B cell (primary cell): ENCODE results near the gene CDYL. TPM values are rescaled to one million over a fixed set of nuclear protein-coding genes. Genes with fewer than 3 reads are reported as not detected.

Source experiments
- ATAC-seq: fragments of 200-7000 bp; cut with Tn5 transposase; one replicate; pipeline ENCODE4 v1.10.0; 2021; ENCODE audit warnings: low read depth, mild to moderate bottlenecking, moderate number of reproducible peaks, moderate library complexity
- CTCF ChIA-PET: fragments of 350-600 bp; sonication (Branson Sonifier 250); formaldehyde crosslinking; loops from one replicate; lab custom pipeline; 2021; ENCODE audit warnings: antibody characterized with exemption, inconsistent platforms; lab: Charles Lee
- POLR2A ChIA-PET: fragments of 350-600 bp; sonication (Branson Sonifier 250); formaldehyde crosslinking; loops from one replicate; lab custom pipeline; 2021; ENCODE audit warnings: antibody characterized with exemption; lab: Charles Lee
- DNase-seq: peaks from one replicate; pipeline ENCODE4 v3.0.0; 2013
- H2AFZ ChIP-seq: 2 replicates; pipeline ENCODE4 v1.6.1; 2012; ENCODE audit warnings: mild to moderate bottlenecking, low read depth, low read length; ENCODE audit not compliant: insufficient read depth, poor library complexity, severe bottlenecking
- H3K27ac ChIP-seq, 2 donors: 1 replicate in 1 of 2; 2 replicates in 1 of 2; pipeline ENCODE4 v1.5.1; 2012 to 2013; ENCODE audit warnings: low read length in 2 of 2, mild to moderate bottlenecking in 2 of 2, moderate library complexity in 1 of 2
- H3K27me3 ChIP-seq, 4 experiments: fragments of 200-600 bp in 1 of 4; sonication (generic) in 1 of 4; replicated peaks in 1 of 4; 1 replicate in 2 of 4; 2 replicates in 2 of 4; pipeline versions ENCODE4 v1.6.1 to v1.7.0; 2013 to 2016; ENCODE audit warnings: low read length in 3 of 4, mild to moderate bottlenecking in 2 of 4, mixed read lengths in 1 of 4, moderate library complexity in 1 of 4; ENCODE audit not compliant: insufficient read depth in 4 of 4, control insufficient read depth in 3 of 4; ENCODE audit errors: control extremely low read depth in 1 of 4
- H3K36me3 ChIP-seq, 2 experiments: replicated peaks in 1 of 2; 1 replicate in 1 of 2; 2 replicates in 1 of 2; pipeline versions ENCODE4 v1.6.1 to v1.7.1; 2013; ENCODE audit warnings: low read length in 1 of 2; ENCODE audit not compliant: insufficient read depth in 2 of 2, control insufficient read depth in 1 of 2; ENCODE audit errors: control extremely low read depth in 1 of 2, extremely low read depth in 1 of 2
- H3K4me1 ChIP-seq, 2 donors: fragments of 200-600 bp in 1 of 2; sonication (generic) in 1 of 2; 1 replicate in 1 of 2; 2 replicates in 1 of 2; pipeline versions ENCODE4 v1.5.1 to v1.6.1; 2013 to 2017; ENCODE audit warnings: low read length in 2 of 2; ENCODE audit not compliant: control insufficient read depth in 2 of 2, insufficient read depth in 2 of 2
- H3K4me2 ChIP-seq: replicated peaks from 2 replicates; pipeline ENCODE3; 2012; ENCODE audit warnings: mild to moderate bottlenecking, low read depth, low read length; ENCODE audit not compliant: poor library complexity, severe bottlenecking
- H3K4me3 ChIP-seq, 5 experiments: fragments of 200-600 bp in 1 of 5; sonication (generic) in 1 of 5; 1 replicate in 3 of 5; 2 replicates in 2 of 5; pipeline versions ENCODE4 v1.5.1 to v1.7.0; 2011 to 2016; ENCODE audit warnings: low read length in 4 of 5, mild to moderate bottlenecking in 4 of 5, low read depth in 2 of 5, control low read depth in 1 of 5, moderate library complexity in 1 of 5; ENCODE audit not compliant: insufficient read depth in 1 of 5; ENCODE audit errors: control extremely low read depth in 1 of 5, extremely low read depth in 1 of 5
- H3K79me2 ChIP-seq: fragments of 200-600 bp; sonication (generic); one replicate; pipeline ENCODE4 v1.6.0; 2016; ENCODE audit warnings: low read length; ENCODE audit not compliant: control insufficient read depth, insufficient read depth
- H3K9ac ChIP-seq: fragments of 200-600 bp; sonication (generic); 2 replicates; pipeline ENCODE4 v1.6.1; 2017; ENCODE audit warnings: mild to moderate bottlenecking, low read length, moderate library complexity
- H3K9me3 ChIP-seq, 3 donors: one replicate each; pipeline versions ENCODE4 v1.6.1 to v1.7.1; 2013; ENCODE audit warnings: low read length in 2 of 3; ENCODE audit not compliant: control insufficient read depth in 2 of 3, insufficient read depth in 1 of 3; ENCODE audit errors: control extremely low read depth in 1 of 3
- H4K20me1 ChIP-seq: 2 replicates; pipeline ENCODE4 v1.6.0; 2012; ENCODE audit warnings: mild to moderate bottlenecking, low read length; ENCODE audit not compliant: insufficient read depth, control insufficient read depth, poor library complexity, severe bottlenecking
- H3K27ac Mint-ChIP-seq: one replicate; pipeline ENCODE4 v1.8.0; 2021; ENCODE audit warnings: mixed read lengths
- H3K27me3 Mint-ChIP-seq: one replicate; pipeline ENCODE4 v1.8.0; 2021; ENCODE audit warnings: mixed read lengths
- H3K4me1 Mint-ChIP-seq: one replicate; pipeline ENCODE4 v1.8.0; 2021; ENCODE audit warnings: mixed read lengths
- H3K4me3 Mint-ChIP-seq: one replicate; pipeline ENCODE4 v1.8.0; 2021; ENCODE audit warnings: mixed read lengths
- H3K9me3 Mint-ChIP-seq: one replicate; pipeline ENCODE4 v1.8.0; 2022; ENCODE audit warnings: mixed read lengths; ENCODE audit not compliant: insufficient read depth
- CTCF ChIP-seq: fragments of 200-600 bp; IDR thresholded peaks from one replicate; pipeline ENCODE4 v1.8.0; 2022; ENCODE audit warnings: antibody characterized with exemption, mild to moderate bottlenecking
- EZH2 ChIP-seq: IDR thresholded peaks from 2 replicates; pipeline ENCODE4 v1.6.1; 2012; ENCODE audit warnings: borderline replicate concordance, low read depth, mild to moderate bottlenecking, moderate library complexity, low read length; ENCODE audit not compliant: insufficient read depth, poor library complexity, severe bottlenecking
- WGBS: methylation state at CpG from one replicate; pipeline ENCODE4 v1.1.5; 2013; ENCODE audit warnings: missing lambda C conversion rate; ENCODE audit not compliant: insufficient coverage; 5-methylcytosine and 5-hydroxymethylcytosine counted together
- intact Hi-C: fragments of 100-400 bp; cut with micrococcal nuclease; formaldehyde crosslinking; loops from one replicate; pipeline ENCODE4 v1.10.0; 2022
- polyA plus RNA-seq: library from polyadenylated mRNA; depleted of rRNA; stranded (reverse); fragments of >200 nt; gene quantifications from 2 replicates; pipeline ENCODE4 v1.2.3, GENCODE V29; 2012
- total RNA-seq, 2 donors: library from RNA; stranded (reverse); fragments of 120-200 nt in 1 of 2; gene quantifications; 1 replicate in 1 of 2; 2 replicates in 1 of 2; pipeline versions ENCODE4 v1.2.3 to v1.2.4, GENCODE V29; 2013 to 2022

Gene CDYL
- total and polyA plus RNA-seq, 2 donors (not counting 1 experiment from before 2014, with no cell fraction given) = 15.6 to 63.0 TPM

- no peak for DNase-seq
- no peak for TF ChIP-seq CTCF
- TF ChIP-seq EZH2 = no peak
- Histone ChIP-seq H3K27ac (no peak overlapping the region), H3K79me2 (peaks cover 10% of the 10 kb centered on the region), H4K20me1 (peaks cover 30% of the 10 kb centered on the region), H3K4me1 (no peaks in the 10 kb centered on the region), H3K4me3 (no peak overlapping the region), H3K9me3 (peaks cover 0 to 1% (median 0%) of the 10 kb centered on the region in 3 donors), H3K9ac (no peak overlapping the region), H2AFZ (no peak overlapping the region), H3K27me3 (no peaks in the 10 kb centered on the region), H3K4me2 (no peak overlapping the region), H3K36me3 (peaks cover 1 to 35% of the 10 kb centered on the region in 2 experiments)
- POLR2A ChIA-PET = no interaction called here
- intact Hi-C loops = loop anchor here (5.0 kb wide), 1 partner anchor 160 kb away; the partner anchor contains the start of gene CDYL
- Mint-ChIP-seq H3K9me3 (no peaks in the 10 kb centered on the region), H3K4me1 (peaks cover 22% of the 10 kb centered on the region), H3K4me3 (no peak overlapping the region), H3K27me3 (no peaks in the 10 kb centered on the region), H3K27ac (no peak overlapping the region)
- no peak for ATAC-seq
- CTCF ChIA-PET = interaction anchor here (0.7 to 5.3 kb wide), 5 partner anchors 10 to 656 kb away, joined by 3 to 36 read pairs (median 4); no protein-coding TSS in a partner anchor
- 95% methylated on average over 4 of the region's 9 CpGs for WGBS
Measured at GRCh38 chr6:4937414-4937813, 161.2 kb downstream of the CDYL start.

GRCh38 chr6:4939241-4939640, 163.0 kb downstream of the CDYL start:
- Mint-ChIP-seq H3K4me1 (peaks cover 14% of the 10 kb centered on the region), H3K27ac (no peak overlapping the region), H3K4me3 (no peak overlapping the region), H3K27me3 (no peaks in the 10 kb centered on the region), H3K9me3 (no peaks in the 10 kb centered on the region)
- no peak overlapping the region for H3K4me2 ChIP-seq
- no peak overlapping the region for H3K4me3 ChIP-seq
- WGBS = no CpG with 5 or more reads among the region's 1 CpG
- H3K4me1 ChIP-seq = no peaks in the 10 kb centered on the region
- H3K36me3 ChIP-seq = peaks cover 1 to 42% of the 10 kb centered on the region in 2 experiments
- H3K27me3 ChIP-seq = no peaks in the 10 kb centered on the region
- intact Hi-C loops = loop anchor here (5.0 kb wide), 1 partner anchor 162 kb away; the partner anchor contains the start of gene CDYL
- ChIA-PET POLR2A (no interaction called here), CTCF (no interaction called here)
- no peak overlapping the region for H2AFZ ChIP-seq
- TF ChIP-seq EZH2 (no peak), CTCF (no peak)
- DNase-seq (no peak), ATAC-seq (no peak)
- no peaks in the 10 kb centered on the region for H3K79me2 ChIP-seq
- H3K9ac ChIP-seq = no peak overlapping the region
- H4K20me1 ChIP-seq = peaks cover 14% of the 10 kb centered on the region
- no peaks in the 10 kb centered on the region for H3K9me3 ChIP-seq
- H3K27ac ChIP-seq = no peak overlapping the region
